ENCODE data around the gene FBRSL1. TPM values are rescaled to one million over a fixed set of nuclear protein-coding genes. Genes with fewer than 3 reads are reported as not detected.

FBRSL1 gene
- total RNA-seq, 1 donor from 2014 or later = 199 TPM

GRCh38 chr12:132491761-132492378 lies 1.9 kb downstream of the FBRSL1 start:
- H3K9me3 Mint-ChIP-seq (ENCODE audit: low read depth) = no peaks in the 10 kb centered on the region
- peaks cover 18% of the 10 kb centered on the region for H3K27me3 Mint-ChIP-seq
- peak overlapping the region; percentile 82 for H3K4me3 Mint-ChIP-seq (ENCODE audit: low read depth)
- H3K27ac Mint-ChIP-seq = peak overlapping the region; percentile 69
- no peak for TF ChIP-seq CTCF (IDR thresholded peaks at IDR 0.05; ENCODE audit: unreplicated experiment)
- H3K4me1 Mint-ChIP-seq (ENCODE audit: low read depth) = peaks cover 49% of the 10 kb centered on the region
- no peak for DNase-seq (ENCODE audit: low spot score, unreplicated experiment)
- peaks cover 3% of the 10 kb centered on the region for H3K36me3 Mint-ChIP-seq (ENCODE audit: insufficient read depth)

- H3K9me3 Mint-ChIP-seq (ENCODE audit: low read depth) = no peaks in the 10 kb centered on the region
- H3K4me1 Mint-ChIP-seq (ENCODE audit: low read depth) = peaks cover 52% of the 10 kb centered on the region
- H3K4me3 Mint-ChIP-seq (ENCODE audit: low read depth) = peak overlapping the region; percentile 82
- peaks cover 3% of the 10 kb centered on the region for H3K36me3 Mint-ChIP-seq (ENCODE audit: insufficient read depth)
- peak overlapping the region; percentile 96 for H3K27ac Mint-ChIP-seq
- DNase-seq (ENCODE audit: low spot score, unreplicated experiment) = no peak
- no peak for TF ChIP-seq CTCF (IDR thresholded peaks at IDR 0.05; ENCODE audit: unreplicated experiment)
- peaks cover 13% of the 10 kb centered on the region for H3K27me3 Mint-ChIP-seq
Measured at GRCh38 chr12:132492522-132492921, 2.6 kb downstream of the FBRSL1 start.

GRCh38 chr12:132492951-132493350 lies 3.0 kb downstream of the FBRSL1 start:
- no peaks in the 10 kb centered on the region for H3K9me3 Mint-ChIP-seq (ENCODE audit: low read depth)
- H3K4me3 Mint-ChIP-seq (ENCODE audit: low read depth) = peak overlapping the region; percentile 82
- no peak for DNase-seq (ENCODE audit: low spot score, unreplicated experiment)
- peaks cover 8% of the 10 kb centered on the region for H3K27me3 Mint-ChIP-seq
- H3K27ac Mint-ChIP-seq = peak overlapping the region; percentile 96
- H3K36me3 Mint-ChIP-seq (ENCODE audit: insufficient read depth) = peaks cover 3% of the 10 kb centered on the region
- peaks cover 52% of the 10 kb centered on the region for H3K4me1 Mint-ChIP-seq (ENCODE audit: low read depth)
- no peak for TF ChIP-seq CTCF (IDR thresholded peaks at IDR 0.05; ENCODE audit: unreplicated experiment)

- peak; percentile 50 for DNase-seq (ENCODE audit: low spot score, unreplicated experiment)
- peaks cover 52% of the 10 kb centered on the region for H3K4me1 Mint-ChIP-seq (ENCODE audit: low read depth)
- H3K36me3 Mint-ChIP-seq (ENCODE audit: insufficient read depth) = peaks cover 3% of the 10 kb centered on the region
- peak overlapping the region; percentile 96 for H3K27ac Mint-ChIP-seq
- H3K4me3 Mint-ChIP-seq (ENCODE audit: low read depth) = peak overlapping the region; percentile 66
- peaks cover 4% of the 10 kb centered on the region for H3K27me3 Mint-ChIP-seq
- no peak for TF ChIP-seq CTCF (IDR thresholded peaks at IDR 0.05; ENCODE audit: unreplicated experiment)
- H3K9me3 Mint-ChIP-seq (ENCODE audit: low read depth) = no peaks in the 10 kb centered on the region
Measured at GRCh38 chr12:132493482-132494178, 3.7 kb downstream of the FBRSL1 start.

GRCh38 chr12:132494294-132495164 lies 4.6 kb downstream of the FBRSL1 start:
- H3K27ac Mint-ChIP-seq = peak overlapping the region; percentile 96
- no peak for TF ChIP-seq CTCF (IDR thresholded peaks at IDR 0.05; ENCODE audit: unreplicated experiment)
- DNase-seq (ENCODE audit: low spot score, unreplicated experiment) = no peak
- no peaks in the 10 kb centered on the region for H3K27me3 Mint-ChIP-seq
- peaks cover 49% of the 10 kb centered on the region for H3K4me1 Mint-ChIP-seq (ENCODE audit: low read depth)
- H3K9me3 Mint-ChIP-seq (ENCODE audit: low read depth) = no peaks in the 10 kb centered on the region
- peaks cover 3% of the 10 kb centered on the region for H3K36me3 Mint-ChIP-seq (ENCODE audit: insufficient read depth)
- peak overlapping the region; percentile 66 for H3K4me3 Mint-ChIP-seq (ENCODE audit: low read depth)
